NOMO-1 treated with DMSO at 0.1 percent for 48 hours (cell line): Measurements from ENCODE around the gene HIVEP3.
A peak's percentile ranks its signal among the peaks of the same experiment; 100 is the strongest.

Source experiments
- DNase-seq: peaks from one replicate; lab custom pipeline; 2025; ENCODE audit not compliant: unreplicated experiment; lab: John Stamatoyannopoulos, UW

Gene HIVEP3

GRCh38 chr1:41507110-41507720 lies 411.5 kb downstream of the HIVEP3 start:
- no peak for DNase-seq

DNA sequence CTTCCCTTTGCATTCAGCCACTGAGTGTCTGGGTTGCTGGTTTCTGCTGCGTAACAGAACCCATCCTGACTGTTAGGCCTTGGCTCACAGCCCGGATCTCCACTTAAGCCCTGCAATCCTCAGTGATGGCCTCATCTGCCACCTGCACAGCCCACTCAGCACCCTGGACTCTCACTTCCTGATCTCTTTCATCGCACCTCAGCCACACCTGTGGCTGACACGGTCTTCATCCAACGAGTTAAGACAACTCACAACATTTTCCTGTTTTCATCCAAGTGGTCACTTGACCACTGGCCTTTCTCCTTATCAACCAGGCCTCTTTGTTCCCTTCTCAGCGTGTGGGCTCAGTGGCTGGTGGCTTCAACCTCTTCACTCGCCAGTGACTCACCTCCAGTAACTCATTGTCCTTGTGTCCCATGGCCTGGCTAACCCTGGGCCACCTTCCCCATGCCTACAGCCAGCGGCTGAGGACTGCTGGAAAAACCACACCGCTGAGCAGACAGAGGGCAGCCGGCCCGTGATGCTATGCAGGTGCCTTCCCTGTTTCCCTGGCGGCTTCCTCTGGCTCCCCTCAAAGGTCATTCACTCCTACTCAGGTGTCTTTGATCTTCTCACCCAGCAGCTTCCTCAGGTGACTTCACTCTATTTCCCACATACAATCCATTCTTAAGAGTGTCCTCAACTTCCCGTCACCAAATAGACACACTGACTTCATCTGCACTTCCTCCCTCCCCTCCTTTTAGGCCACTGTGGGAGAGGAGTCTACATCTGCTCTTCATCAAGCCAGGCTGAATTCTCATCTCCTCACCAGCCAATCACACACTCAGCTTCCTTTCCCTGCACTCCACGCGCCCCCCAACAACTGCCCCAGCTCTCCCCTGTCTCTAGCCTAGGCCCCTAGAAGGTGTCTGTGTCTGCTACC lies 414.3 kb downstream of the HIVEP3 start:
- DNase-seq = no peak

DNA sequence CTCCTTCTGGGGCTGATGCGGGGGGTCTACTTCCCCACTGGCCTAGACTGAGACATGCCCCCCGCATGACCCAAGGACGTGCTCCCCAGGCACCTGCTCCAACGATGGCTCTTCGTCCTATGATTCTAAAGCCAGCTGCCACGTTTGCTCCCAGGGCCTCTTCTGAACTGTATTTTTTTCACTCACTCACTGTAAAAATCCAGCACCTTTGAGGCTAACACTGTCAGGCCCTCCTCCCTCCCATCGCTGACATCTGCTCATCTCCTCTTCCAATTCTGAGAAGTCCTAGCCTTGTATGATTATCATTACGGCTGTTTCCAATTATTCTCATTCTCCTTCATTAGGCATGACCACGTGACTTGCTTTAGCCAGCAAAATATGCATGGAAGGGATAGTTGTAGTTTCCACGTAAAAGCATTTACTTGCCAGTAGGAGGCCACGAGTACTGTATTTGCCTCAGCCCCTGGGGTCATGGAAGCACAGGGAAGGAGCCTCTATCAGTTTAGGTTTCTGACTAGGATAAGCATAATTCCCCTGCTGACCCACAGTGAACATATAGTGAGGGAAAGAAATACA lies 415.1 kb downstream of the HIVEP3 start:
- DNase-seq = no peak

- no peak for DNase-seq
Observed at GRCh38 chr1:41502912-41503311, 415.8 kb downstream of the HIVEP3 start.

DNA sequence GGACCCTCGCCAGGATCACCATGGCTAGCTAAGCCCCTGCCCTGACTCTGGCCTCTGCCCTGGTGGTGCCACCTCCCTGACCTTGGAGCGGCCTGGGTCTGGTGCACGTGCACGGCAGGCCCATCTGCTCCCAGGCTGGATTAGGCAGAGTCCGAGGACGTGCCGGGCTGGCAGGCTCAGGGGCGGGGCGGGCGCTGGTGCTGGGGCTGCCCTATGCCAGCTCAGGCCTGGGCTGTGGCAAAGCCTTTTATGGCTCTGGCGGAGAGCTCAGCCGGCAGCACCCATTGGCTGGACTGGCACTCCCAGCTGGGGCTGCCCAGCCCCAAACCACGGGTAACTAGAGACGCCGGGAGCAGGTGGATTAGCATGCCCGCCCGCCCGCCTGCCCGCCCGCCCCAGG lies 417.1 kb downstream of the HIVEP3 start:
- no peak for DNase-seq

DNA sequence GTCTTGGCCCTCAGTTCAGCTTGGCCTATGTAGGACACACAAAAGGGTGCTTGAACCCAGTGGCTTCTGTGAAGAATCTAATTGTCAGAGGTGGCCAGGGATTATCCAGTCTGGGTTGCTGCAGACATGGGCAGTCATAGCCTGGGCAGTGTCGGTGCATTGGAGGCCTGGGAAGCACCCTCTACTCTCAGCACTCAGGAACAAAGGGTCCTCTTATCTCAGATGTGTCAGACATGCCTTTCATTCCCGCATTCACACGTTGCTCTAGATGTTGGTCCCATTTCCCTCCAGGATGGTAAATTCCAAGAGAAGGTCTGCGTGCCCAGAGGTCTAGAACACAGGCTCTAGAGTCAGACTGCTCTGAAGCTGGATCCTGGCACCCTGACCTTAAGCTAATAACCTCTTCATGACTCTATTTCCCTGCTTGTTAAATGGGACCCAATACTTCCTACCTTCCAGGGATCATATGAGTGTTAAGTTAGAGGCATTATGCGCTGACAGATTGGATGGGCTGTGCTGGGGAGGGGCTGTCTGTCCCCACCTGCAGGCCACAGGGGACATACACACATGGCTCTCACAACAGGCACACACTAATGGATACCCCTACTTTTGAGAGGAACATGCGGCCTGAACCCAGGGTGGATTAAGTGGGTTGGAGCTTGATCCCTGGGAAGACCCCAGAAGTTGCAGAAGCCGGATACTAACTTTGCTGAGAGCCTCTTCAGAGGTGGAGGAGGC lies 417.8 kb downstream of the HIVEP3 start:
- no peak for DNase-seq

DNA sequence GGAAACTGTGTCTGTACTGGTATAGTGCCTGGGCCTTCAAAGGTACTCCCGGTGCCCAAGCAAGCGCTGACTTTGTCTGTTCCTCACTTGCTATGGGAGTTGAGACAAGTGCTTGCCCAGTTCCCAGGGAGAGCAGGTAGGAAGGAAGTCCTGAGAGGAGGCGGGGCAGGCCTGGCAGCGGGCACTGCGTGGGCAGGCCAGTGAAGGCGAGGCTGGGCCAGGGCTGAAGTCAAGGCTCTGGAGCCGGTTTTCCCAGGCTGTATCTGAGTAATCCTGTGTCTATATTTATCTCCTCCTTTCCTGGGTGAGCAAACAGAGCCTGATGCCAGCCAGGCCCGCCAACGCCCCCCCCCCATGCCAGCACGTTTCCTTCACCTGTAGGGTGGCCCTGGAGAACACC lies 418.3 kb downstream of the HIVEP3 start:
- DNase-seq = no peak

- DNase-seq = no peak
Observed at GRCh38 chr1:41499591-41499990, 419.1 kb downstream of the HIVEP3 start.

DNA sequence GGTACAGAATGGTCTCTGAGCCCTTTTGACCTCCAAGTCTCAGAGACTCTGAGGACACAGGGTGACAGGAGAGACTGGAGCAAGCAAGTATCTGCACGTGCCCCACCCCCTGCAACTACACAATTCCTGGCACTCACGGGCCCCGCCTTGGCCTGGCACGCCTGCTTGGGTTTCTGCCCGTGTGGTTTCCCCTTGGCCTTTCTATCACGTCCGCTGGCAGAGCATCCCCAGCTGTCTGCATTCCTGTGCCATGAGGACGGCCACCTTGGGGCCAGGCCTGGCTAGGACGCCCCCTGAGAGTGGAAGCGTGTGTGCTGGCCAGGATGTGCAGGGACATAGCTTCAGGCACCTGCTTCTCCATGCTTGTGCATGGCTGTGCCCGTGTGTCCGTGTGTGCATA lies 419.9 kb downstream of the HIVEP3 start:
- no peak for DNase-seq

DNA sequence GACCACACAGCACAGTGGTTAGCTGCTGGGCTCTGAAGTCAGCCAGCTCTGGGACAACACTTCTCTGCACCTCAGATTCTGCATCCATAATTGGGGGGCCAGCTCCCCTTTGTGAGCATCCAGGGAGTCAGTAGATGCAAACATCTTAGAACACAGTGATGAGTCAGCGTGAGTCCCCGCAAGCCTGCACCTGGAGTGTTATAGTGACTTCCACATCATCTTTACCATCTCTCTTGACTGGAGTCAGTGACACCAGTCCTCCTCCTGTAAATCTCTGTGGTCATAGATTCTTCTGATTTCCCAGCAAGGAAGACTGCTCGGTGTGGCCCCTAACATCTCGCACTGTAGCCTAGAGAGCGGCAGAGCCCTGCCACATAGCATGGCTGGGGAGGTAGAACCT lies 420.3 kb downstream of the HIVEP3 start:
- no peak for DNase-seq

DNA sequence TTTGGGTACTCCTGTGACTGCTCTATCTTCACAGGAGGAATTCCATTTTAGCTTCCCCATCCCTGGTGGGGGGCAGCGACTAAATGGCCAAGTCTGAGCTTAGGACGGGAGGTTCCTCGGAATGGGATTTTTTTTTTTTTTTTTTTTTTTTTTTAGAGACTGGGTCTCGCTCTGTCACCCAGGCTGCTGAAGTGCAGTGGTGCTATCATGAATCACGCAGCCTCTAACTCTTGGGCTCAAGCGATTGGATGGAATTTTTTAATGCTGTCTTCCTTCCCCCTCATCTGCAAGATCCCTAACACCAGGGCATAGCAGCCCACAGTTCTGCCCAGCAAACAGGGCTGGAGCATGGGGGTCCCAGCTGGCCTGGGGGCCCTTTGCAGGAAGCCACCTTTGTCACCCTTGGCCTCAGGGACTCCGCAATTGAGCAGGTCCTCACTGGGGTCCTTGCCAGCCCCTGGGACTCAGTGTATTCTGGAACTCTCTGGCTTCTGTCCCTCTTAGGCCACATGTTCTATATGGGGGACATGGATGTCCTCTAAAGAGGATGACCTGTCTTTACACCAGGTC lies 421.2 kb downstream of the HIVEP3 start:
- DNase-seq = no peak

DNA sequence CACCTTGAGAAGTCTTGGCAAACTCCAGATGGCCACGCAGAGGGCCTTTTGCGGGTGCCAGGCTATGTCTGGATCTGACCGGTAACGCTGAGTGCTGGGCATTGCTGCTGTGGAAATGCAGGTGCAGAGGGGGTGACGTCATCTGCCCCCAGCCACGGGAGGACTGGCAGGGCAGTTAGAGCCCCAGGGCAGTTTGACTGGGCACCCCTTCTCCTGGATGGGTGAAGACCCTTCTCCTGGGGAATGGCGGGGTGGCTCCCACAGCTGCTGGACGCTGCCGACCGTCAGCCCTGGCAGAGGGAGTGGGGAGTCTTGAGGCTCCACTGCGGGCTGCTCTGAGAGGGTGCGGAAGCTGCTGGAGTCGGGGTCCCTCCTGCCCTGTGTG lies 421.7 kb downstream of the HIVEP3 start:
- DNase-seq = no peak

GRCh38 chr1:41496080-41497055 lies 422.4 kb downstream of the HIVEP3 start:
- peak; percentile 67 for DNase-seq

DNA sequence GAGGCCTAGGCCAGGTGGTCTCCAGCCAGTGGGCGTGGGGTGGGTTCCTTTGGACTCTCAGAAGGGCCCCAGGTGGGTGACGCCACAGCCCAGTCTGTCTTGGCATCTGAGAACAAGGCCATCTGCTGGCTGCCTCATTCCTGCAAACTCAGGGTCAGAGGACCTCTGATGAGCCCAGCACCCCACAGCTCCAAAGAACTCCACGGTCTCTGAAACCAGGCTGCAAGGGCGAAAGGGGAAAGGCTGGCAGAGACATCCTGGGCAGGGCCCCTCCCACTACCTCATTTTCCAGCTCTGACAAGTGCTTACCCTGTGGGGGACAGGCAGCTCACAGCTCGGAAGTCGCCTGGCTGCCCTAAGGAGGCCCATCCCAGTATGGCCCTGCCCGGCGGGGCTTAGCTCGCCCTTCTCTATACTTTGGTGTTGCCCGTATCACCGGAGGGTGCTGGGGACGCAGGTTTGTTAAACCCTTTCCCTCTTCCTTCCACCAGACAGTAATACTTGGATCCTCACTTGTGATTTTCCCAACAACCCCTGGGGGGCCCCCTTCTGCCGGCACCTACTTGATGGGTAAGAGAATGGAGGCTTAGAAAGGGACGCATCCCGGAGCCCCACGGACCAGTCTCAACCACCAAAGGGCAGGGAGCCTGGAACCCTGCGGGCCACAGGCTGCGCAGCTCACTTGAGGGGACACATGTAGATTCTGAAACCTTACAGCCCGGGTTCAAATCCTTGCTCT lies 423.3 kb downstream of the HIVEP3 start:
- DNase-seq = peak; percentile 30

DNA sequence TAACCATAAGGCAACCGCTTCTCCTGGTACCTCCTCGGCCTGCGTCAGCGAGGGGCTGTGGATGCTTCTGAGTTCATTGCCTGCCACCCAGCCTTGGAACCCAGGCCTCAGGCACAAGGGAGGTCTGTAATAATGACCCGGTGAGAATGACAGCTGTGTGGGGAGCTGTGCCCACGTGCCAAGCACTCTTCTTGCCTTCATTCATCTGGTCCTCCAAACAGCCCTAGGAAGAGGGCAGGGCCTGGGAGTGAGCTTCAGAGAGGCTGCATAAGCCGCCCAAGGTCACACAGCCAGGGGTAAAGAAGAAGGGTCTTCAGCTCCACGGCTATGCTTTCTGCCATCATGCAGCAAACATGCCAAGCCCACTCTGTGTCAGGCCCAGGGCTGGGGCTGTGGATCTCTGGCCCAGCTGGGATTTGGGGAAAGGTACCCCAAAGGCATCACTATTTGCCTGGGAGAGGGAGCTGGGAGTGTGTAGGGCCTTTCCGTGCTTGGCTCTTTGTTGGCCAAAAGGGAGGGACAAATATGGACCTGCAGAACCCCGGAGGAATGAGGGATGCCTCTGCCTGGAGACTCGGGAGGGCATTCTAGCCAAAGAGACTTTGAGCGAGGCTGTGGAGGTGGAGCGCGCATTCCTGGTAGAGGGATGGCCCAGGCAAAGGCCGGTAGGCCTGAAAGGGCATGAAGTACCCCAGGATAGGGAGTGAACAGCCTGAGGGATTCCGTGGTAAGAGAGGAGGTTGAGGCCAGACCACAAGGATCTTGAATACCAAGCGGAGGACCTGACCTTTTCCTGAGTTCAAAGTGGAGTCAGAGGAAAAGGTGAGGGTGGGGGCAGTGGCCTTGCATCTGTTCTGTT lies 424.1 kb downstream of the HIVEP3 start:
- DNase-seq = no peak

- DNase-seq = no peak
Observed at GRCh38 chr1:41493626-41494350, 424.9 kb downstream of the HIVEP3 start.

DNA sequence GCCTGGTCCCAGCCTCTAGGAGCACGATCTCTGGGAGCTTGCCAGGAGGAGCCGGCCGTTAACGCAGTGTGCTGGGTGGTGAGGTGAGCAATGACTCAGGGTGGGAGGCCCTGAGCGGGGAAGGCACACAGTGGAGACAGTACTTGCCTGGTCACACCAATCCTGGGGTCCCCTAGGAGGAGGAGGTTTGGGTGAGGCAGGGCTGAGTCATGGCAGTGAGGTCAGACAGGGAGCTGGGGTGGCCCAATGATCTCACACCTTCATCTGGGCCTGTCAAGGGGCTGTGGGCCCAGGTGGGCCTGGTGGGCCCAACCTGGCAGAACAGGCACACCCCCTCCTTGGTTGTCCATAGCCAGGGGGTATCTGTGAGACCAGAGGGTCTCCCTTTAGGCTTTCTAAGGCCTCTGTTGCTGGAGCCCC lies 425.6 kb downstream of the HIVEP3 start:
- no peak for DNase-seq
